Sigmoid colon (tissue), 7 donors: Measurements from ENCODE around the gene PICALM. TPM values are rescaled to one million over a fixed set of nuclear protein-coding genes. Genes with fewer than 3 reads are reported as not detected.

Experiments used
- DNase-seq: peaks from one replicate; pipeline ENCODE4 v3.0.0-alpha.2; 2019
- H3K27ac ChIP-seq, 4 donors: fragments of 200-600 bp; sonication (generic); one replicate each; pipeline ENCODE4 v1.5.1; 2016 to 2019; ENCODE audit warnings: mild to moderate bottlenecking in 1 of 4
- H3K27me3 ChIP-seq, 3 donors: fragments of 200-600 bp; sonication (generic); one replicate each; pipeline ENCODE4 v1.5.1; 2019; ENCODE audit warnings: mild to moderate bottlenecking in 1 of 3
- H3K36me3 ChIP-seq, 4 donors: fragments of 200-600 bp; sonication (generic); one replicate each; pipeline ENCODE4 v1.5.1; 2016 to 2019
- H3K4me1 ChIP-seq, 4 donors: fragments of 200-600 bp; sonication (generic); one replicate each; pipeline ENCODE4 v1.5.1; 2017 to 2019
- H3K4me3 ChIP-seq, 4 donors: fragments of 200-600 bp; sonication (generic); one replicate each; pipeline ENCODE4 v1.5.1; 2017 to 2019; ENCODE audit warnings: mild to moderate bottlenecking in 2 of 4, moderate library complexity in 1 of 4
- H3K9me3 ChIP-seq, 4 donors: fragments of 200-600 bp in 3 of 4; sonication (generic) in 3 of 4; one replicate each; pipeline versions ENCODE4 v1.5.1 to v1.6.1; 2013 to 2019
- EP300 ChIP-seq, 4 donors: sonication (generic); formaldehyde crosslinking; IDR thresholded peaks; one replicate each; pipeline ENCODE4 v1.6.1; 2017; ENCODE audit warnings: antibody characterized with exemption in 4 of 4
- POLR2A ChIP-seq, 2 donors: fragments of 450-650 bp; IDR thresholded peaks; one replicate each; pipeline ENCODE4 v1.6.1; 2016; ENCODE audit warnings: antibody characterized with exemption in 2 of 2, mild to moderate bottlenecking in 2 of 2, moderate library complexity in 2 of 2
- POLR2AphosphoS5 ChIP-seq, 4 donors: sonication (generic); formaldehyde crosslinking; IDR thresholded peaks; one replicate each; pipeline ENCODE4 v1.6.1; 2017; ENCODE audit warnings: antibody characterized with exemption in 4 of 4
- WGBS, 2 donors: extraction: QIAGEN DNeasy Blood & Tissue Kit; methylation state at CpG; one replicate each; pipeline ENCODE4 v1.1.7; 2013; 5-methylcytosine and 5-hydroxymethylcytosine counted together
- intact Hi-C: fragments of 100-400 bp; cut with DNase I; formaldehyde crosslinking; loops from one replicate; pipeline ENCODE4 v1.15.1; 2023
- polyA plus RNA-seq, 3 donors: library from polyadenylated mRNA; stranded (reverse); fragments of 200-250 nt; gene quantifications; one replicate each; pipeline ENCODE4 v1.2.3, GENCODE V29; 2013
- total RNA-seq, 4 donors: library from RNA; depleted of rRNA; stranded (reverse); fragments of >200 nt; gene quantifications; one replicate each; pipeline ENCODE4 v1.1.0, GENCODE V29; 2016
- TF ChIP-seq, protein P1 (sequence below), 4 experiments: fragments of 450-650 bp in 3 of 4; fragments of 200-600 bp in 1 of 4; IDR thresholded peaks; one replicate each; pipeline ENCODE4 v1.5.1; 2016 to 2019; ENCODE audit warnings: antibody characterized with exemption in 4 of 4, mild to moderate bottlenecking in 3 of 4, moderate library complexity in 2 of 4
- donor health status: healthy with polysubstance abuse.
- donor health status: Bipolar disorder and iron deficiency.
- donor health status: healthy.

Gene PICALM
- total and polyA plus RNA-seq, 7 donors = 55.3 to 250 (median 213) TPM

DNA sequence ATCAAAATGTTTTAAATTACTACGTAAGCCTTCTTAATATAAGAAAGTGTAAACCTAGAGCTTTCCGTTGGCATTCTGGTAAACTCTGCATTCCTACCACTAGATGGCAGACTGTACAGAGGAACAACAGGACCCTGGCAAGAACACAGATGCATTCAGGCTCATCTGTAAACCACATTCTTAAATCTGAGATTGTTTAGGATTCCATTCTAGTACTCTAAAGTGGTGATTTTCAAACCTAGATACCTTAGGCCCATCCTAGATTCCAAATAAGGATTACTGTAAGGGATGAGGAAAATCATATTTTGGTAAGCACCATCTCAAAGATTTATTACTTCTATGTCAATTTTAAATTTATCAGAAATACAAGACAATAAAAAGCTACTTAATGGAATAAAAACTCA, 26.9 kb downstream of the PICALM start:
- Histone ChIP-seq H3K4me3 (peak overlapping the region in 3 of 4 donors; percentile 15 to 23 (median 18)), H3K9me3 (no peaks in the 10 kb centered on the region), H3K27ac (peak overlapping the region; percentile 52 to 74 (median 69)), H3K27me3 (no peaks in the 10 kb centered on the region), H3K36me3 (no peaks in the 10 kb centered on the region), H3K4me1 (peaks cover 0 to 78% (median 63%) of the 10 kb centered on the region in 4 donors)
- intact Hi-C loops = loop anchor here (2.0 to 5.0 kb wide), 3 partner anchors 77 to 153 kb away; no protein-coding TSS in a partner anchor
- TF ChIP-seq POLR2A (IDR thresholded peaks at IDR 0.05) (no peak), EP300 (IDR thresholded peaks at IDR 0.05) (peak in 1 of 4 donors; percentile 34), POLR2AphosphoS5 (IDR thresholded peaks at IDR 0.05) (peak in 3 of 4 donors; percentile 56 to 64 (median 61))
- TF ChIP-seq, protein P1, sequence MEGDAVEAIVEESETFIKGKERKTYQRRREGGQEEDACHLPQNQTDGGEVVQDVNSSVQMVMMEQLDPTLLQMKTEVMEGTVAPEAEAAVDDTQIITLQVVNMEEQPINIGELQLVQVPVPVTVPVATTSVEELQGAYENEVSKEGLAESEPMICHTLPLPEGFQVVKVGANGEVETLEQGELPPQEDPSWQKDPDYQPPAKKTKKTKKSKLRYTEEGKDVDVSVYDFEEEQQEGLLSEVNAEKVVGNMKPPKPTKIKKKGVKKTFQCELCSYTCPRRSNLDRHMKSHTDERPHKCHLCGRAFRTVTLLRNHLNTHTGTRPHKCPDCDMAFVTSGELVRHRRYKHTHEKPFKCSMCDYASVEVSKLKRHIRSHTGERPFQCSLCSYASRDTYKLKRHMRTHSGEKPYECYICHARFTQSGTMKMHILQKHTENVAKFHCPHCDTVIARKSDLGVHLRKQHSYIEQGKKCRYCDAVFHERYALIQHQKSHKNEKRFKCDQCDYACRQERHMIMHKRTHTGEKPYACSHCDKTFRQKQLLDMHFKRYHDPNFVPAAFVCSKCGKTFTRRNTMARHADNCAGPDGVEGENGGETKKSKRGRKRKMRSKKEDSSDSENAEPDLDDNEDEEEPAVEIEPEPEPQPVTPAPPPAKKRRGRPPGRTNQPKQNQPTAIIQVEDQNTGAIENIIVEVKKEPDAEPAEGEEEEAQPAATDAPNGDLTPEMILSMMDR (IDR thresholded peaks at IDR 0.05) = peak; percentile 83 to 96 (median 90)
- 0 to 3% methylated on average over 2 of the region's 2 CpGs for WGBS, 2 donors
- peak; percentile 83 for DNase-seq

DNA sequence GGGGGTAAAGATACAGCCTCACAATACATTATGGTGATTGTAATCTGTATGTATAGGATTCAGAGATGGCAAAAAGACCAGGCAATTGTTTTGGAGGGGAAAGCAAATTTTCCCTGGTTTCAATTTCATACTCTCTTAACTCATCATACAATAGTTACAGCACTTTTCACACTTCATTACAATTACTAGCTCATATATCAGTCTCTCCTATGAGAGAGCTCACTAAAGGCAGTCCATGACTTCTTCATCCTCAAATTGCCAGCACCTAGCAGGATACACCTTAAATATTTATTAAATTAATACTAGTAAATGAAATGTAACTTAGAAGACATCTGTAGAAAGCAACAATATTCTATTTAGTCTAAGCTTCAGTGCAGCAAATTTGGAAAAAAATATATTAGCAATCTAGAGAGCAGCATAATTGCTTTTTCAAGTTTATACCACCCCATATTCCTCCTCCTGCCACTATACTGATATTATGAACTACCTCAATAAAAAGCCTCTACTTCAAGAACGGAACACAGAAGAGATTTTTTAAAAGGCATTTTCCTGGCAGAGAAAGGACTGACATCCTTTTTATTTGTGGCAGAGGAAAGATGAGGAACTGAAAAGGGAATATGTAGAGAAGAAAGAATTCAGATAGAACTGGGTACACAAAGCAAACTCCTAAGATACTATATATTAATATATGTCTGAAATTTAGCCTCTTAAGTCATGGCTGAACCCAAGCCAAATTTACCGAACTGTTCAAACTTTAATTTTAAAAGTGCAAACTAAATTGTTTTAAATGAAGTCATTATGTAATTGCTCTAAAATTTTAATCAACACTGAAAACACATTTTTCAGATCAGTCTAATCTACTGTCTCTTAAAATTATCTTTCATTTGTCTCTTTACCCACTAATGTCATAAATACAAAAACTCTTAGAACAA, 27.7 kb downstream of the PICALM start:
- no peaks in the 10 kb centered on the region for H3K27me3 ChIP-seq
- WGBS, 2 donors = 56 to 57% methylated on average over 2 of the region's 2 CpGs
- H3K9me3 ChIP-seq = no peaks in the 10 kb centered on the region
- H3K27ac ChIP-seq = peak overlapping the region; percentile 52 to 74 (median 69)
- intact Hi-C loops = loop anchor here (2.0 to 5.0 kb wide), 2 partner anchors 78 to 84 kb away; no protein-coding TSS in a partner anchor
- peak overlapping the region in 3 of 4 donors; percentile 15 to 23 (median 18) for H3K4me3 ChIP-seq
- no peak for TF ChIP-seq POLR2AphosphoS5 (IDR thresholded peaks at IDR 0.05)
- H3K4me1 ChIP-seq = peaks cover 0 to 76% (median 57%) of the 10 kb centered on the region in 4 donors
- DNase-seq = no peak
- H3K36me3 ChIP-seq = no peaks in the 10 kb centered on the region

DNA sequence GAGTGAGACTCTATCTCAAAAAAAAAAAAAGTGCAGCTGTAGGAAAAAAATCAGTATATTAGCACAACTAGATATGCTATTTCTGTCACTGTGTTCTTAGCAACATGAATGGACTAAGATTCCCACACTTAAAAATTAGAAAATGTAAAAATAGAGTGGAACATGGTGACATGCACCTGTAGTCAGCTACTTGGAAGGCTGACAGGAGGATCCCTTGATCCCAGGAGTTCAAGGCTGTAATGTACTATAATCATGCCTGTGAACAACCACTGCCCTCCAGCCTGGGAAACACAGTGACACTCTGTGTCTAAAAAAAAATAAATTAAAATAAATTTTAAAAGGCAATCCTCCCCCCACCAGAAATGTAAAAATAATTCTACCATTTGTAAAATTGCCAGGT, 29.8 kb downstream of the PICALM start:
- Histone ChIP-seq H3K36me3 (no peaks in the 10 kb centered on the region), H3K27ac (peak overlapping the region in 2 of 4 donors; percentile 27 to 72), H3K27me3 (no peaks in the 10 kb centered on the region), H3K4me1 (peaks cover 0 to 76% (median 61%) of the 10 kb centered on the region in 4 donors), H3K9me3 (no peaks in the 10 kb centered on the region), H3K4me3 (no peak overlapping the region)
- TF ChIP-seq POLR2A (IDR thresholded peaks at IDR 0.05) (no peak), EP300 (IDR thresholded peaks at IDR 0.05) (no peak), POLR2AphosphoS5 (IDR thresholded peaks at IDR 0.05) (no peak)
- TF ChIP-seq, protein P1 (IDR thresholded peaks at IDR 0.05) = no peak
- DNase-seq = no peak
- intact Hi-C loops = no loop called here

DNA sequence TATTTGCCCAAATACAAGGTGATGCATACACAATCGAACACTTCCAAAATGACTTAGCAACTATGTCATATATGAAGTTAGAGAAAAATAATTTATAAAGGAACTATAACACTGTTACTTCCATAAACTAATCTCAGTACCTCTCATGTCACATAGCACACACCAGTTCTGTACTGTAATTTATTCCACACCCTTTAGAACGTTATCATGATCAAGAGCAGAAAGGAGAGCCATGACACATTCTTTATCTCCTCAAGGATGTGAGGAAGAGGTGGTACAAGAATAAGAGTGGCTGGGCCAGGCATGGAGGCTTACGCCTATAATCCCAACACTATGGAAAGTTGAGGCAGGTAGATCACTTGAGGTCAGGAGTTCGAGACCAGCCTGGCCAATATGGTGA, 31.1 kb downstream of the PICALM start:
- Histone ChIP-seq H3K9me3 (no peaks in the 10 kb centered on the region), H3K4me1 (peaks cover 0 to 76% (median 62%) of the 10 kb centered on the region in 4 donors), H3K27ac (no peak overlapping the region), H3K4me3 (no peak overlapping the region), H3K27me3 (no peaks in the 10 kb centered on the region), H3K36me3 (no peaks in the 10 kb centered on the region)
- TF ChIP-seq POLR2AphosphoS5 (IDR thresholded peaks at IDR 0.05) (no peak), EP300 (IDR thresholded peaks at IDR 0.05) (no peak), POLR2A (IDR thresholded peaks at IDR 0.05) (no peak)
- TF ChIP-seq, protein P1 (IDR thresholded peaks at IDR 0.05) = no peak
- intact Hi-C loops = no loop called here
- DNase-seq = no peak
- WGBS, 2 donors = 88 to 91% methylated on average over 4 of the region's 4 CpGs

DNA sequence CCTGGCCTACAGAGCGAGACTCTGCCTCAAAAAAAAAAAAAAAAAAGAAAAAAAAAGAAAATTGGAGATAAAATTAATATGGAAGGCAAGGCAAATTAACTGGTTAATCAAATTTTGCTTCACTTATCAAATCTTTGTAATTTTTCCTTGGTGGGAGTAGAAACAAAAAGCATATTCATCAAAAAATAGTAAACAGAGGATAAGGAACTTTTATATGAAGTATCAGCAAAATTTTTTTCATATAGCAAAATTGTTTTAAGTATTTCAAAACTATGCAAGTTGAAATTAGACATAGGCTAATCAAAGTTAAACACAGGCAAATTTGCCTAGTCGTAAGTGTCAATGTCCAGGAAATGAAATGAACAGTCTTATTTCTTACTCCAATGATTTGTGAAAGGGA, 33.0 kb downstream of the PICALM start:
- H3K27ac ChIP-seq = peak overlapping the region in 1 of 4 donors; percentile 1
- H3K9me3 ChIP-seq = no peaks in the 10 kb centered on the region
- no peak overlapping the region for H3K4me3 ChIP-seq
- DNase-seq = no peak
- no peak for TF ChIP-seq EP300 (IDR thresholded peaks at IDR 0.05)
- TF ChIP-seq, protein P1 (IDR thresholded peaks at IDR 0.05) = no peak
- no peak for TF ChIP-seq POLR2AphosphoS5 (IDR thresholded peaks at IDR 0.05)
- no peak for TF ChIP-seq POLR2A (IDR thresholded peaks at IDR 0.05)
- WGBS, 2 donors = 88 to 93% methylated on average over 2 of the region's 2 CpGs
- peaks cover 0 to 69% (median 56%) of the 10 kb centered on the region in 4 donors for H3K4me1 ChIP-seq
- intact Hi-C loops = no loop called here
- H3K36me3 ChIP-seq = peaks cover 0 to 3% (median 0%) of the 10 kb centered on the region in 4 donors
- no peaks in the 10 kb centered on the region for H3K27me3 ChIP-seq
